HFFc6 (cell line): Measurements from ENCODE around the gene GAS2L3. TPM values are rescaled to one million over a fixed set of nuclear protein-coding genes. Genes with fewer than 3 reads are reported as not detected.
A peak's percentile ranks its signal among the peaks of the same experiment; 100 is the strongest.

Experiments
- DNase-seq: peaks from one replicate; pipeline ENCODE4 v3.0.0-alpha.2; 2018
- H3K27ac Mint-ChIP-seq: 2 replicates; pipeline ENCODE4 v1.8.0; 2020; ENCODE audit warnings: mild to moderate bottlenecking, mixed read lengths
- H3K27me3 Mint-ChIP-seq: 2 replicates; pipeline ENCODE4 v1.8.0; 2021; ENCODE audit warnings: mild to moderate bottlenecking, moderate library complexity, mixed read lengths; ENCODE audit not compliant: insufficient read depth
- H3K36me3 Mint-ChIP-seq: 2 replicates; pipeline ENCODE4 v1.8.0; 2021; ENCODE audit warnings: low read depth, mixed read lengths
- H3K4me1 Mint-ChIP-seq: 2 replicates; pipeline ENCODE4 v1.8.0; 2020; ENCODE audit warnings: low read depth, mixed read lengths
- H3K4me3 Mint-ChIP-seq: 2 replicates; pipeline ENCODE4 v1.8.0; 2020; ENCODE audit warnings: mild to moderate bottlenecking, moderate library complexity, mixed read lengths
- H3K9me3 Mint-ChIP-seq: 2 replicates; pipeline ENCODE4 v1.8.0; 2020; ENCODE audit warnings: mild to moderate bottlenecking, mixed read lengths
- CTCF ChIP-seq: fragments of 200-600 bp; sonication (generic); IDR thresholded peaks from 2 replicates; pipeline ENCODE4 v1.5.0; 2021; ENCODE audit warnings: antibody characterized with exemption, mild to moderate bottlenecking
- total RNA-seq, 6 experiments: library from RNA; stranded (reverse); fragmentation: NEBNext Ultra II Directional; extraction: Animal tissue kit (Norgen Biotek cat#: 25700); gene quantifications; 2 replicates in 1 of 6; 3 replicates in 5 of 6; pipeline ENCODE4 v1.2.3, GENCODE V29; 2021

The GAS2L3 gene
- total RNA-seq, 6 experiments from 2014 or later = 10.0 to 25.2 (median 22.8) TPM

GRCh38 chr12:100565987-100566545 lies 7.4 kb upstream of the GAS2L3 start:
- H3K9me3 Mint-ChIP-seq = no peaks in the 10 kb centered on the region
- peaks cover 4% of the 10 kb centered on the region; the same call in 1 of the 2 replicates for H3K27me3 Mint-ChIP-seq
- peaks cover 13% of the 10 kb centered on the region for H3K4me1 Mint-ChIP-seq
- H3K36me3 Mint-ChIP-seq = no peaks in the 10 kb centered on the region
- peak; percentile 18; the same call in 1 of the 2 replicates for TF ChIP-seq CTCF
- H3K27ac Mint-ChIP-seq = no peak overlapping the region
- no peak for DNase-seq
- no peak overlapping the region for H3K4me3 Mint-ChIP-seq

- Mint-ChIP-seq H3K4me3 (no peak overlapping the region), H3K4me1 (peaks cover 13% of the 10 kb centered on the region), H3K27ac (no peak overlapping the region), H3K36me3 (no peaks in the 10 kb centered on the region), H3K9me3 (no peaks in the 10 kb centered on the region), H3K27me3 (peaks cover 4% of the 10 kb centered on the region; the same call in 1 of the 2 replicates)
- DNase-seq = no peak
- TF ChIP-seq CTCF = no peak
Observed at GRCh38 chr12:100566887-100567637, 6.4 kb upstream of the GAS2L3 start.

GRCh38 chr12:100567945-100568344 lies 5.5 kb upstream of the GAS2L3 start:
- DNase-seq = no peak
- Mint-ChIP-seq H3K9me3 (no peaks in the 10 kb centered on the region), H3K4me3 (no peak overlapping the region), H3K27me3 (peaks cover 4% of the 10 kb centered on the region; the same call in 1 of the 2 replicates), H3K27ac (no peak overlapping the region), H3K36me3 (no peaks in the 10 kb centered on the region), H3K4me1 (peaks cover 13% of the 10 kb centered on the region)
- TF ChIP-seq CTCF = no peak

GRCh38 chr12:100572184-100572583 lies 1.3 kb upstream of the GAS2L3 start:
- Mint-ChIP-seq H3K36me3 (no peaks in the 10 kb centered on the region), H3K4me1 (peaks cover 29% of the 10 kb centered on the region), H3K27me3 (no peaks in the 10 kb centered on the region), H3K9me3 (no peaks in the 10 kb centered on the region), H3K4me3 (0 out of 2 replicates have a peak overlapping the region, but pooled peaks have one; percentile 12), H3K27ac (no peak overlapping the region)
- TF ChIP-seq CTCF = no peak
- no peak for DNase-seq

GRCh38 chr12:100574187-100575074 lies 947 bp downstream of the GAS2L3 start:
- Mint-ChIP-seq H3K27me3 (no peaks in the 10 kb centered on the region; the same call in 1 of the 2 replicates), H3K9me3 (no peaks in the 10 kb centered on the region), H3K4me1 (peaks cover 34% of the 10 kb centered on the region), H3K36me3 (peaks cover 12% of the 10 kb centered on the region; the same call in 1 of the 2 replicates), H3K27ac (peak overlapping the region; percentile 93), H3K4me3 (peak overlapping the region; percentile 99)
- no peak for TF ChIP-seq CTCF
- no peak for DNase-seq
